GM21528 (cell line): ENCODE results near the gene SMAD3.

ENCODE experiments used
- ATAC-seq: cut with Tn5 transposase; IDR thresholded peaks from one replicate; pipeline ENCODE4 v1.9.1; 2021; ENCODE audit warnings: mild to moderate bottlenecking, moderate library complexity; ENCODE audit not compliant: unreplicated experiment, low FRiP score

Gene SMAD3

DNA sequence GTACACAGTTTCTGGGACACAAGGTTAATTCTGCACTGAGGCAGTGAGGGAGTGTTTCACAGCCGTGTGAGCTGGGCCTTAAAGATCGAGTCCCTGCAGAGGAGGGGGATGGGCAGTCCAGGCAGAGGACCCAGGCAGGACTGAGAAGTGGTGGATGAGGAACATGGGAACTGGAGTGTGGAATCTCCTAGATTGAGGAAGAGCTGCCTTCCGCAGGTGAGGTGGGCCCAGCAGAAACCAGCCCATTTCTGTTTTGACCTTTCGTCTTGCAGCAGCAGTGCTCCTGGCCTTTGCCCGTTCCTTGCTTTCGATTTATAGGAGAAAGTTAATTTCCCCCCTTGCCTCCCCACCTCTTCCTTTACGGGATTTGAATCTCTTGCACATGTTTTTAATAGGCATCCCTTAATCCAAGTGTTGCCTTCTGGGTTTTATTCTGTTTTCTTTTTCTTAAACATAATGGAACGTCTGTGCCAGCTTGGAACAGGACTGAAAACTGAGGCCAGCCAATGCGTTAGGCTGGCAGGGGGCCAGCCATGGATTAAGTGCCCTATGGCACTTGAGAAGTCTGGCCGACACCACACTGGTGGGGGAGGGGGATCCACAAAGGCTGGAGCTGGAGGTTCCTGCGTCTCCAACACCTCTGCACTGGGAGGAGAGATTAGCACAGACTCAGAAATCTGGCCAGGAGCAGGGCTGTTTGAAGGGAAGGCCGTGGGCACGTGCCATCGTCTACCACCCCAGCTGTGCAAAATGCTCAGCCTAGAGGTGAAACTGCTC, 111.0 kb downstream of the SMAD3 start:
- no peak for ATAC-seq

DNA sequence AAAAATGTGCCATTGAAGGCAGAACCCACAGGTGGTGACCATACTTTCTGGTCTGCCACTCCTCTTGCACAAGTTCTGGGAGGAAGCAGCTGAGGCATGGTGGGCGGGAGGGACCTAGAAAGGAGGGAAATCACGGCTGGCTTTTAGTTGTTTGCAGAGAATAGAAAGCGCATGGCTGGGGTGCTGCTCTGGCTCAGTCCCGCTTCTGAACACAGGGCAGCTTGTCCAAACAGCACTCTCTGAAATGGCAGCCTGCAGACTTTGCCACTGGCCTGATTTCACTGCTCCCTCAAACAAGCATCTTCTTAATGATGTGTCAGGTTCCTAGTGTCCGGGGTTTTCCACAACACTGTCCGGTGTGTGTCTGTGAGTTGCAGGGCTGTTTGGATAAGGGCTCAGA, 112.3 kb downstream of the SMAD3 start:
- no peak for ATAC-seq

DNA sequence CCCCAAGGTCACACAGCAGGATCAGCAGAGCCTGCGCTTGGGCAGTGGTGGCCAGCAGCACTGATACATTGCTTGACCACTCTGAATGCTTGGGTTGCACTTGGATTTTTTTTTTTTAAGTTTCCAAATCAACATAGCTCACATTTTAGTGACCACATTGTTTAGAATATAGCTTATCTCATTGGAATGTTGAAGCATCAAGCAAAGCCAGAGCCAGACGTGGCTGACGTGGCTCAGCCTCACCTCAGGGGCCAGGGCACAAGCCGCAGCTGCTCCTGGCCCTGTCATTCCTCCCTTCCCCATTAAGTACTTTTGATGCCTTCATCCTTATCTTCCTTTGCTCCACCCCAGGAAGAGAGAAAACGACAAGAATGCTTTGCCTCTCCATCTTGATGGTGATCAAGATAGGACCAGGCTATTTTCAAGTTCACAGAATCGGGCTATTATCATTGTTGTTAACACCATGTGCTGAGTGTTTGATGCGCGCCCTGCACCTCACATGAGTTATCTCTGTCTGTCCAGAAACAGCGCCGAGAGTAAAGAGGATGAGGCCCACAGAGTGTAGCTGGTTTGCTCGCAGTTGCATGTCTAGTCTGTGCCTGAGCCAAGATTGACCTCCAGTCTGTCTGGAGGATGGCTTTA, 113.3 kb downstream of the SMAD3 start:
- ATAC-seq, result no peak

DNA sequence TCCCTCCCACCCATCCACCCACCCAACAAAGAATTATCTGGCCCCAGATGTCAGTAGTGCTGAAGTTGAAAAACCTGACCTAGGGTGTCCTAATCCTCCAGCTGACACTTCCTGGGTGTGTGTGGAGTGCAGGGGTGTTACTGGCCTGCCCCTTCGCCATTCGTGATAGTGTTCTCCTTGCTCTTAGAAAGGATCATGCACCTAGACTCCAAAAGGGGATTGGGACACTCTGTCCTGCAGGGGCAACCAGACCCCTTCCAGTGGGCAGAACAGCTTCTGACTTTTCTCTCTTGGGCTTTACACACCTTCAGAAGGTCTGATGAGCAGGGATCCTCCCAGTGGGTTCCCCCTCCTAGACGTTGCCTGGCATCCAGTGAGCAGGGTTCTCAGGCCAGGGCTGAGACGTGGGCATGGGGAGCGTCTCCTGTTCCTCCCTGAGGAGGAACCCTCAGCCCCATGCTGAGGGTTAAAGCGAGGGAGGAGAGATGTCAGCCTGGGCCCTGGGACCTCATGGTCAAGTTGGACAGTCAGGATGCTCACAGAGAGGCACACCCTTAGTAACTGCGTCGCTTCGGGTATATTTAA, 114.1 kb downstream of the SMAD3 start:
- ATAC-seq, result no peak

DNA sequence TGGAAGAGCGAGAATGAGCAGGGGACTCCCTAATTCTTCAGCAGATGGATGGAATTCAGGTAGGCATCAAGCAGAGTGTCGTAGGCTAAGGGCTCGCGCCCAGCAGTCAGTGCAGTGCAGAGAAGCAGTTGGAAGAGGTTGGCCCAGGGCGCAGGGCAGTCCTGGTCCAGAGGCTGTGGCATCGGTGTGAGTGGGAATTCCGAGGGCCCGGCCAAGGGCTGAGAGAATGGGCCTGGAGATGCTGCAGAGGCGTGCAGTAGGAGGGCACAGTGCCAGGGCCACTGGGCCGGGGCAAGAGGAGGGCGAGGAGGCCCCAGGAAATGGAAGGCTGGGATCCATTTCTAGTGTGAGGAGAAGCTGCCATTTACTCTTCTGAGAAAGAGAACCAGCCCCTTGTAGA, 114.6 kb downstream of the SMAD3 start:
- ATAC-seq, result no peak

DNA sequence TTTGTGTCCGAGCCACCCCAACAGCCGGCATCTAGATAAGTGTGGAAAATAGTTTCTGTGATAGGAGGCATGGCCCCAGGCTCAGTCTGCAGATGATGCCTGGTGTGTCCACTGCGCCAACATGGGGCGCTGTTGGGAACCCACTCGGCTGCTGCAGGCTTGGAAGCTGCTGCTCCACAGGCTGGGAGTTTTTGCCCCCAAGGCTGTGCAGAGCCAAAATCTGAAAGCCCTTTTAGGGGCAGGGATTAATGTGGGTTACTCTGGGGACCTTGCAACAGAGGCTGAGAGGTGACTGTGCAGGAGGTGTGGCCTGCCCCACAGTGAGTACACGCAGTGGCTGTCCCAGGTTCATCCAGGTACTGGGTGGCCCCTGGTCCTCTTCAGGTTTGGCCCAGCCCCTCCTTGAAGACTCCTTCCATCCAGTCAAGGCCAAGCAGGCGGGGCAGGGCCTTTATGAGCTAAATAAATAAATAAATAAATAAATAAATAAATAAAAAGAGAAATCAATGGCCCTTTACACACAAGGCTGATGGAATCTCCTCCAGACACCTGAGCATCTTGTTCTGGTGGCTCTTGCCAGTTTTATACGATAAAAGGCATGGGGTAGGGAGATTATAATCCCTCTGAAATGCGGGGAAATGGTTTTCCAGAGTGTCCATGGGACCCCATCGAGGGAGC, 115.3 kb downstream of the SMAD3 start:
- no peak for ATAC-seq

DNA sequence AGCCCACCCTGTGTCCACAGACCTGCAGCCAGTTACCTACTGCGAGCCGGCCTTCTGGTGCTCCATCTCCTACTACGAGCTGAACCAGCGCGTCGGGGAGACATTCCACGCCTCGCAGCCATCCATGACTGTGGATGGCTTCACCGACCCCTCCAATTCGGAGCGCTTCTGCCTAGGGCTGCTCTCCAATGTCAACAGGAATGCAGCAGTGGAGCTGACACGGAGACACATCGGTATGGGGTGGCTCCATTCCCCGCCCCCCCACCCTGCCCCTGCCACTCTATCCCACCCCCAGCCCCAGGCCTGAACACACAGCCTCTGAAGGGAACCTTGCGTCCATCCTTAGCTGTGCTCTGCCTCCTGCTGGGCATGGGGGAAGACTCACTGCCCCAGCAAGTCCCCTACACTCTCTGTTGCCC, 115.8 kb downstream of the SMAD3 start:
- no peak for ATAC-seq

DNA sequence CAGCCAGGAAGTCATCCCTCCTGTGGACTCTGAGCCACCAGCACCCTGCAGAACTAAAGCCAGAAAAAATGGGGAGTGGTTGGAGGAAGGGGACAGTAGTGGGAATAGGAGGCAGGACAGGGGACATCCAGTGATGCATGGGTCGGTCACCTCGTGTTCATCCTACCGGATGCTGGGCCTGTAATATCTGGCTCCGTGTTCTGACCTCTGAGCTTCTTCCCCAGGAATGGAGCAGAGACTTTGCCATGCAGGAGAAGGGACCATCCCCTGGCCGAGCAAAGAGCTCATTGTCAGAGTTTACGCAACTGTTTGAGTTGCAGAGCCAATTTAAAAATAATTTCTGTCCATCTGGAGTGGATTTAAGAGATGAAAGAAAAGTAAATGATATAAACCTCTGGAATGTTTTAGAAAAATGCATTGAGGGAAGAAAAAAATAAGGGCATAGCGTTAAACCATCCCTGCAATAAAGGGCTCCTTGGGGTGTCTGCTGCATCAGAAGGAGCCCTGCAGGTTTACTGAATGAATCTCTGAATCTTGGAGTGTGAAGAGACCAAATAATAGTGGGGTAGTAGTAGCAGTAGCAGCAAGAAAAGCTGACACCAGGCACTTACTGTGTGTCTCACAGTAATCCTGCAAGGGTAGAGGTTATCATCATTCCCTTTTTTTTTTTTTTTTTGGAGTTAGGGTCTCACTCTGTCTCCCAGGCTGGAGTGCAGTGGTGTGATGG, 118.2 kb downstream of the SMAD3 start:
- no peak for ATAC-seq

DNA sequence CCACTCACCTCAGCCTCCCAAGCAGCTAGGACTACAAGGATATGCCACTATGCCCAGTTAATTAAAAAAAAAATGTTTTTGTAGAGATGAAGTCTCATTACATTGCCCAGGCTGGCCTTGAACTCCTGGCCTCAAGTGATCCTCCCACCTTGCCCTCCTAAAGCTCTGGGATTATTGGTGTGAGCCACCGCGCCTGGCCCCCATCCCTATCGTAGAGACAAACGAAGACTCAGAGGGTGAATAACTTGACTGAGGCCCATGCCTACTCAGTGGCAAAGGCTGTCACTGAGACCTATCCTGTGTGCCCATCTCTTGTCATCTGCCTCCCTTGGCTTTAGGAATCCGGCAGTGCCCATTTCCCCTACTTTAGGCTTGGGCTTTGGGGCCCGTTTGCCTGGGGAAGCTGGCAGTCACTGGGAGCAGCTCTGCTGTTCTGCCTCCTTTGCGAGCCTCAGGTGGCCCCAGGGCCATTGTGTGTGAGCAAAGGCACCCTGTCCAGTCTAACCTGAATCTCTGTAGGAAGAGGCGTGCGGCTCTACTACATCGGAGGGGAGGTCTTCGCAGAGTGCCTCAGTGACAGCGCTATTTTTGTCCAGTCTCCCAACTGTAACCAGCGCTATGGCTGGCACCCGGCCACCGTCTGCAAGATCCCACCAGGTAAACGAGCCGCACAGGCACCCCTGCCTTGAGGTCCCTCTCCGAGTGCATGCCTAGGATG, 119.0 kb downstream of the SMAD3 start:
- no peak for ATAC-seq

DNA sequence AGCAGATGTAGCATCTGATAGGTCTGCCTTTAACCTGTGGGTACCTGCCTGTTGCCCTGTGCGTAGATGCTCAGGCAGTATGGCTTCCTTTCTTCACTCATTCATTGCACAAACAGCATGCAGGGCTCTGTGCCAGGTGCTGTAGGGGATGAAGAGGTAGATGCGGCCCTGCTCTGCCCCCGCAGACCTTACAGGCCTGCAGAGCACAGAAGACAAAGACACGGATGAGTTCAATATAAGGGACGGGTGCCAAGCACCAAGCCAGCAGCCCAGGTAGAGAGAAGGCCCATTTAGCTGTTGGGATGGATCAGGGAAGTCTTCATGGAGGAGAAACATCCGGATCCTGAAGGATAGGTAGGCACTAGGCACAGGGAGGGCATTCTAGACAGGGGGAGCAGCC, 119.6 kb downstream of the SMAD3 start:
- no peak for ATAC-seq

DNA sequence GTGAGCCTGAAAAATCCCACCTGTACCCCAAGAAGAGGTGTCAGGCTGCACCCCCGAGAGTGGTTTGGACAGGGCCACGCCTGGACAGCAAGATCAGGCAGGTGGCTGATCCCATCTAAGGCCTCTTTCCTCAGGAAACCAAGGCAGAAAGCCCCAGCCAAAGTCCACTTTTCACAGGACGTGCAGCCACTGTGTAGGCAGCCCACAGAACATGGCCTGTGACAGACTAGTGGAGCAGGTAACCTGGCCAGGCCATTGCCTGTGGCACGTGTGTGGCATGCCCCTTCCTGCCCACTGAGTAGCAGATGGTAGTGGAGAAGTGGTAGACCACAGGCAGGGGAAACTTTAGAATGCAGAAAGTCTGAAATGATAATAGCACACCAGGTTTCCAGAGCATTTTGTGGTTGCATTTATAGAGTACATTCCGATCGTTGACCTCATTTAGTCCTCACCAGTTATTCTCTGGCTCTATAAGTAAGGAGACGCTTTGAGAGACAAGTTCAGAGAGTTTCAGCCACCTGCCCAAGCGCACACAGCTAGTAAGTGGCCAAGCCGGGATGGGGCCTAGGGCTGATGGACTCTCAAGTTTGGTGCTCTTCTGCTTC, 120.3 kb downstream of the SMAD3 start:
- no peak for ATAC-seq

DNA sequence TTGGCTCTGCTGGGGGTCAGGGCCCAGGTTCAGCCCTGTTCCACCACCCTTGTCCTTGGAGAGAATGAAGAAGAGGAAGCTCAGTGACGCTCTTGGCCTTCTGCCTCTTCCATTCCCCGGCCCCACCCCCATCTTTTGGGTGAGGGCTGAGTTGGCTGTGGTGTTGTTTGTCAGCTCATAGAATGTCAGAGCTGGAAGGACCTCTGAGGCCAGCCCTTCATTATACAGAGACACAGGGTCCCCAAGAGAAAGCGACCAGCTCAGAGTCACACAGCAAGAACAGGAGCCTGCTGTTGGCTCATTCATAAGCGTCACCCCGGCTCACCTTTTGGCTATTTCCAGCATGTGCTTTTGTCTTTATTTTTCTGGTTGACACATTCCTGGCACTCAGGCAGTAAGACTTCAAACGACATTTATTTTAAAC, 120.8 kb downstream of the SMAD3 start:
- ATAC-seq, result no peak

DNA sequence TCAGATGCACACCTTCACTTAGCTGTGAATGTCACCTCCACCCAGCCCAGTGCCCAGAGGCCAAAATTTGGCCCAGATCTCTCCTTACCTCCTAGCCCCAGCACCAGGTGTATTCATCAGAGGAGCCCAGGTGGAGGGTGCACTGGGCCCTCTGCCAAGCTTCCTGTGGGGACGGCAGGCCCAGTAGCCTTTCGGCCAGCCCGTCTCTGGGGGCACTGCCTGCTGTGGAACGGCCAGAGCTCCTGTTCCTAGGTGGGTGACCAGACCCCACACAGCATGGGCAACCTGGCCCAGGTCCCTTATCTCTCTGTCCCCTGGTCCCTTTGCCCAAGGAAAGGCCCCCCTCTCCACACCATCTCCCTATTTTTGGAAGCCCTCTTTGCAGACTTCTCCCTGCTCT, 121.3 kb downstream of the SMAD3 start:
- no peak for ATAC-seq

DNA sequence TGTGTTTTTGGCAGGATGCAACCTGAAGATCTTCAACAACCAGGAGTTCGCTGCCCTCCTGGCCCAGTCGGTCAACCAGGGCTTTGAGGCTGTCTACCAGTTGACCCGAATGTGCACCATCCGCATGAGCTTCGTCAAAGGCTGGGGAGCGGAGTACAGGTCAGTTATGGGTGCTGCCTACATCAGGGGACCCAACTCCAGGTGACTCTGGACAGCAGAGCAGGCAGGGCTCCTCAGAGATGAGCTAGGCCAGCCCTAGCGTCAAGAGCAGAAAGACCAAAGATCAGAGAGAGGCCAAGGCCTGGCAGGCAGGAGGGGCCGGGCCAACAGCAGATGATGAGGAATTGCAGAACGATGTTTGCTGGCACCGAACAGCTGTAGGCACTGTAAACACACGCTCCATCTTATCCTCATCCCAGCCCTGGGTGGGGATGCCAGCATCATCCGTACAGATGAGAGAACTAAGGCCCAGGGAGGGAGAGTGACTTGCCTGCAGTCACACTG, 122.0 kb downstream of the SMAD3 start:
- ATAC-seq, result no peak

DNA sequence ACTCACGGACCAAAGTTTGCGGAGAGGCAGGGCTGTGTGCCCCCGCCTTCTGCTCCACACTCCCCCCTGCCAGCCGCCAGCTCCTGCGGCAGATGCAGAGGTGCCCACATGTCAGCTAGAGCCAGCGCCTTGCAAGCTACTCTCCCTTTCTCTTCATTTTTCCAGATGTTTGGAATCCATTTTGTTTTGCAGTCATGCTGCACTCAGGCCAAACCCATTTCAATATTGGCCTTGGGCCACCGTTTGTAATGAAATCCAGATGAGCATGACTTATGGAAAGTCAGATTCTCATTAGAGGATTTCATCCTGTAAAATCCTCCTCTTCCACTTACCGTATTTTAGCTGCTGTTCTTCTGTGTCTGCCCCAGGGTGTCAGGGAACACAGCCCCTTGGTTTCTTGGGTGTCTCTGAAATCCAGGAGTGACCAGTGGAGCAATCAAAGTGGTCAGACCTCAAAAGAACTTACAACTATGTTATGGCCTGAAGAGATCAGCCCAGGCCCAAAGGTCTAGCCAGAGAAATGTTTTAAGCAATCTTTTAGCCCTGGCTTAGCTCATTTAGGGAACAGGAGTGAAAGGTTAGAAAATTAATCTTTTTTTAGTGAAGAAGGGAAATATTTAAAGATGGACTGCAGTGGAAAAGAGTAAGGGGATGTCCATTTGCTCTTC, 123.3 kb downstream of the SMAD3 start:
- ATAC-seq, result no peak

DNA sequence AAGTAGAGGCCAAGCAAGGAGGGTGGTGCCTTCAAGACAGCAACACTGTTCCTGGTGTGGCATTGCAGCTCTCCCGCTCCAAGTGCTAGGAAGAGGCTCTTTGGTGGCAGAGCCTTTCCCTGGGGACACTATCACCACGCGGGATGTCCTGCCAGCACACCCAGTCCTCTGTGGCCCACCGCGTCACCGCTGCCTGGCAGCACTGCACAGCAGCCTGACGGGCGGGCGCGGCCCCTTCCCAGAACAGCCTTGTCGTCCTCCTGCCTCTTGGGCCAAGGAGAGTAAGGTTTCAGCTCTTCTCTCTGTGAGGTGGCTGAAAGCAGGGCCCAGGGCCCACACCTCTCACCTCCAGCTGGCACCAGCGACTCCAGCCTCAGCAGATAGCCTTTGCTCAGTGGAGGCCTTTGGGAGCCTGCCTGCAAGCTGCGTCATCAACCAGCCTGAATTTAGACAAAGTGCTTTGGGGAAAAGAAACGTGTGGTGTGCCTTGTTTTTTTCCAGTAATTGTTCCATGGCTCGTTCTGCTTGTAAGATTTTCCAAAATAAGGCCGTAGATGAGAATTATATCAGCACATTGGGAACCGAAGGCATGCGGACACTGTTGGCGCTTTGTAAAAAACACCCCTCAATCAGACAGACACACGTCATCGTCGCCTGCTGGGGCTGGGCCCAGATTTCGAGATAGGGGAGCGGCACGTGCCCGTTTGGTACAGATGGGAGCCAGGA, 124.1 kb downstream of the SMAD3 start:
- ATAC-seq, result no peak

DNA sequence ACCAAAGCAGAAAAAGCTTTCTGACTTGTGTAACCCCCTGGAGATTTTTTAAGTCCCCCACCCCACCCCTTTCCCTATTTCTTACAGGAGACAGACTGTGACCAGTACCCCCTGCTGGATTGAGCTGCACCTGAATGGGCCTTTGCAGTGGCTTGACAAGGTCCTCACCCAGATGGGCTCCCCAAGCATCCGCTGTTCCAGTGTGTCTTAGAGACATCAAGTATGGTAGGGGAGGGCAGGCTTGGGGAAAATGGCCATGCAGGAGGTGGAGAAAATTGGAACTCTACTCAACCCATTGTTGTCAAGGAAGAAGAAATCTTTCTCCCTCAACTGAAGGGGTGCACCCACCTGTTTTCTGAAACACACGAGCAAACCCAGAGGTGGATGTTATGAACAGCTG, 124.9 kb downstream of the SMAD3 start:
- ATAC-seq, result no peak

DNA sequence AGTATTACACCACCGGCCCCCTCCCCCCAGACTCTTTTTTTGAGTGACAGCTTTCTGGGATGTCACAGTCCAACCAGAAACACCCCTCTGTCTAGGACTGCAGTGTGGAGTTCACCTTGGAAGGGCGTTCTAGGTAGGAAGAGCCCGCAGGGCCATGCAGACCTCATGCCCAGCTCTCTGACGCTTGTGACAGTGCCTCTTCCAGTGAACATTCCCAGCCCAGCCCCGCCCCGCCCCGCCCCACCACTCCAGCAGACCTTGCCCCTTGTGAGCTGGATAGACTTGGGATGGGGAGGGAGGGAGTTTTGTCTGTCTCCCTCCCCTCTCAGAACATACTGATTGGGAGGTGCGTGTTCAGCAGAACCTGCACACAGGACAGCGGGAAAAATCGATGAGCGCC, 125.4 kb downstream of the SMAD3 start:
- no peak for ATAC-seq
